GM06990 (cell line): ENCODE results near the gene SELPLG.

Source experiments
- DNase-seq: peaks from one replicate; pipeline ENCODE4 v3.0.0-alpha.2; 2011; ENCODE audit not compliant: insufficient read length; ENCODE audit errors: extremely low read depth
- H3K27me3 ChIP-seq: replicated peaks from 2 replicates; pipeline ENCODE4 v1.6.0; 2011; ENCODE audit warnings: low read length; ENCODE audit not compliant: control insufficient read depth, insufficient read depth
- H3K36me3 ChIP-seq: 2 replicates; pipeline ENCODE4 v1.5.1; 2011; ENCODE audit warnings: low read length; ENCODE audit not compliant: control insufficient read depth, insufficient read depth
- H3K4me3 ChIP-seq: replicated peaks from 2 replicates; pipeline ENCODE4 v1.5.1; 2011; ENCODE audit warnings: low read depth, mild to moderate bottlenecking, control low read depth, low read length
- TF ChIP-seq, protein P1 (sequence below): IDR thresholded peaks from 2 replicates; pipeline ENCODE4 v1.5.1; 2011; ENCODE audit warnings: low read length, control low read depth, mild to moderate bottlenecking, inconsistent platforms; ENCODE audit not compliant: insufficient read depth, poor library complexity, severe bottlenecking

Gene SELPLG

DNA sequence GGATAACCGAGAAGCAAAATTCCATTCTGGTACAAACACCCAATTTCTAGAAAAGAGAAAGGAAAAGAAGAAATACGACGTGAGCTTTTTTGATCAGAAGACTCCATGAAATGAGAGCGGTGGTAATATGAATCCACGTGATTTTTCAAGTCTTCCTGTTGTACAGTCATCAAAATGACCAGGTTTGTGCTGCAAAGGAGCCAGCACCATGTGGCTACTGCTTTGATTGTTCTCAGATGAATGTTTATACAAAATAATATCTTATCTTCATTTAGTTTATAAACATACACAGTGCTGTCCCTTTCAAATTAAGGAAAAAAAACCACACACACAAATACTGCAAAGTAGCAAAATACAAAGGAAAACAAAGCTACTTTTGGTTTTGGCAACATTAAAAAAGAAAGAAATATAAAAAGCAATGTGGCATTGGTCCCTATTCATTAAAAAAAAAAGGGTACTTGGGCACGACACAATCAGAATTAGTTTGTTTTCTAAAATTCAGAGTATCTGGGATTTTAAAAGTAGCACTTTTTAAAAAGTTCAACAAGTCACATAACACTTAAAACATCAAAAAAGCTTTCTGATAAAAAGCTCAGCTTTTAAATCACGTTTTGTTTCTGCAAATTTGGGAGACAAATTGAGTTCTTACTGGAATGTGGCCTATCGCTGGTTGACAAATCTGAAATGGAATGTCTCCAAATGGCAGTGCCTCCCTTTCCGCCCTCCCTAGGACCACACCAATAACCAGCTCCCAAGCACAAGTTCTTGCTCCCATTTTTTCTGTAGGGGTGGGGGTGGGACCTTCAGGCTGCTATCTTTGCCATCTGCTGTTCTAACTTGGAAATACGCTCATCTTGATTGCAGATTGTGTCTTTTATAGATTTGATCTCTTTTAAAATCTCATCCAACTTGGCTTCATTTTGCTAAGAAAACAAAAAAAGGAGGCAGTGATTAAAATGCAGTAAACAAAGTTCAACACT lies 13.2 kb upstream of the SELPLG start:
- TF ChIP-seq, protein P1, sequence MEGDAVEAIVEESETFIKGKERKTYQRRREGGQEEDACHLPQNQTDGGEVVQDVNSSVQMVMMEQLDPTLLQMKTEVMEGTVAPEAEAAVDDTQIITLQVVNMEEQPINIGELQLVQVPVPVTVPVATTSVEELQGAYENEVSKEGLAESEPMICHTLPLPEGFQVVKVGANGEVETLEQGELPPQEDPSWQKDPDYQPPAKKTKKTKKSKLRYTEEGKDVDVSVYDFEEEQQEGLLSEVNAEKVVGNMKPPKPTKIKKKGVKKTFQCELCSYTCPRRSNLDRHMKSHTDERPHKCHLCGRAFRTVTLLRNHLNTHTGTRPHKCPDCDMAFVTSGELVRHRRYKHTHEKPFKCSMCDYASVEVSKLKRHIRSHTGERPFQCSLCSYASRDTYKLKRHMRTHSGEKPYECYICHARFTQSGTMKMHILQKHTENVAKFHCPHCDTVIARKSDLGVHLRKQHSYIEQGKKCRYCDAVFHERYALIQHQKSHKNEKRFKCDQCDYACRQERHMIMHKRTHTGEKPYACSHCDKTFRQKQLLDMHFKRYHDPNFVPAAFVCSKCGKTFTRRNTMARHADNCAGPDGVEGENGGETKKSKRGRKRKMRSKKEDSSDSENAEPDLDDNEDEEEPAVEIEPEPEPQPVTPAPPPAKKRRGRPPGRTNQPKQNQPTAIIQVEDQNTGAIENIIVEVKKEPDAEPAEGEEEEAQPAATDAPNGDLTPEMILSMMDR = no peak
- no peaks in the 10 kb centered on the region for H3K27me3 ChIP-seq
- DNase-seq = no peak
- no peak overlapping the region for H3K4me3 ChIP-seq
- H3K36me3 ChIP-seq = peaks cover 19% of the 10 kb centered on the region

DNA sequence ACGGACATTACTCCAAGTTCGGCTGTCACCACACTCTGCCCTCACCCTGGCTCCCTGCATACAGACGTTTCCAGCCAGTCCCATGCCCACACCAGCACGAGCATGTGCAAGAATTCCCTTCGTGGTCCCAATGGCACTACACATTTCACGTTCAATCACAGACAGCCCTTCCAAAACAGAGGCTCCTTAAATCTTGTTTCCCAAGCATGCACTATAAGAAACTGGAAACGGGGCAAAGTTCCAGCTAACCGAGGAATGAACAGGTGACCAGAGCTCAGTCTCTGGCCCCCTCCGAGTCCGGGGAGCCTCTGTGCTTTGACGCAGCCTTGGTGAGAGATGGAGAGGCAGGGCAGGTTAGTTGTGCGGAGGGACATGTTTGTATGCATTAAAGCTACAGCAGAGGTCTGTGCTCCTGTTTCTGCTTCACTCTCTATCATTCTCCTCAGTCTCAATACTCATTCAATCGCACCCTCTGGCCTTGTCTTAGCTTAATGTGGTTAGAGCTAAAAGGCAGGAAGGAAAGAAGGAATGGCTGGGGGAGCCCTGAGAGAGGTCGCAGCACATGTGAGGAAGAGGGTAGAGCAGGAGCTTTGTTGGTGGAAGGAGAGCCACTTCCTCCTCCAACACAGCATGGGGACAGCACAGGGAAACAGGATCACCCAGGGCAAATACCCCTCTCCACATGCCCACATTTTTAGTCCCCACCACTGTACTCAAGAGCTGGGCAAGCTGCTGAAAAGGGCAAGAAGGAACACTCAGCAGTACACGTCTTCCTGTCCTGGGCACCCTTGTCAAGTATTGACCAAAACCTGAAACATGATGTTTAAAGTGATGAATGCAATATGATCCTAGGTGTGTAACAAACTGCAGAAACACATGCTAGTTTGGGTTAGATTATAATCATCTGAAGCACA lies 12.2 kb upstream of the SELPLG start:
- no peak for DNase-seq
- no peak overlapping the region for H3K4me3 ChIP-seq
- TF ChIP-seq, protein P1 = no peak
- H3K27me3 ChIP-seq = no peaks in the 10 kb centered on the region
- peaks cover 15% of the 10 kb centered on the region for H3K36me3 ChIP-seq

DNA sequence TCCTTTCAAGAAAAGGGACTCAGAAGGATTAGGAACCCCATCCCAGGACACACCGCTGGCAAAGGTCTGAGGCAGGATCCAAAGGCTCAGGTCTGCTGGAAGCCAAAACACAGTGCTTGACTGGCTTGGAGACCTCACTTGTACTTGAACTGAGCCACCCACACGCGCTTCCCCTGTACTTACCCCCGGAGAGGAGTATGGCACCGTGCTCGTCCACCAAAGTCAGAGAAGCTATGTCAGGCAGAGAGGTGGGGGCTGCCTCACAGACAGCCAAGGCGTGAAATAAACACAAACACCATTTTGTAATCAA lies 11.1 kb upstream of the SELPLG start:
- DNase-seq = no peak
- Histone ChIP-seq H3K36me3 (peaks cover 14% of the 10 kb centered on the region), H3K27me3 (no peaks in the 10 kb centered on the region), H3K4me3 (no peak overlapping the region)
- TF ChIP-seq, protein P1 = no peak

DNA sequence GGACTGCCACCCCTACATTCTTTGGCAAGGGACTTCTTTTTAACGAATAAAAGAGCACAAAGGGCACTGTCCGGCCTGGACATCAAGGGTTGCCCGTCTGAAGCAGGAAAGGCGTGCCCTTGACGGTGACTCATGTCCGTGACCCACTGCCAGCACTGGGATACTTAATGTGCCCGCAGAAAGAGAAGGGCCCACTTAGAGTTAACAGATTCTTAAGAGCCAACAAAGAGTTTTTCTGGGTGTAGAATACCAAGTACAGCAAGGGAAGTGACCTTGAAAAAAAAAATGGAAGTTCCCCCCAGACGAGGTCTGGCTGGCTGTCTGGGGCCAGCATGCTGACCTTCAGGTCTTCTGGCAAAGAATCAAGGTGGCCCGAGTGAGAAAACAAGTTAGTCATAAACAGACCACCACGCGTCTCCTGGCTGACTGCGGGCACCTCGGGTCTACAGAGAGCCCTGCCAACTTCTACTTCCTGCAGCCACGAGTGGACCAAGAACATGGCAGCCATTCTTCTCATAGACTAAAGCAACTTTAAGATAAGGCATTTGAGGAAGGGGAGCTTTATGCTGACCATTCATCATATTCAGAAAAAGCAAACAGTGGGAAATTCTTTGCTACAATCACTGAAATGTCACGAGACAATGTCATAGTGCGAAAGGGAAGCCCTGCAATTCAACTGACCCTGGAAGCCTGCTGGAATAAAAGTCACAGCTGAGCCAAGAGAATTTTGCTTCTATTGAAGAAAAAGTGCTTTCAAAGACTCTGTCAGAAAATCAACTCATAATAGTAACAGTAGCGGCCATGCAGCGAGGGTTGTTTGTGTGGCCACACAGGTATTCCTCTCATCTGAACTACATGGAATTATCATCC lies 10.5 kb upstream of the SELPLG start:
- no peak overlapping the region for H3K4me3 ChIP-seq
- no peak for DNase-seq
- peaks cover 14% of the 10 kb centered on the region for H3K36me3 ChIP-seq
- H3K27me3 ChIP-seq = no peaks in the 10 kb centered on the region
- TF ChIP-seq, protein P1 = no peak

DNA sequence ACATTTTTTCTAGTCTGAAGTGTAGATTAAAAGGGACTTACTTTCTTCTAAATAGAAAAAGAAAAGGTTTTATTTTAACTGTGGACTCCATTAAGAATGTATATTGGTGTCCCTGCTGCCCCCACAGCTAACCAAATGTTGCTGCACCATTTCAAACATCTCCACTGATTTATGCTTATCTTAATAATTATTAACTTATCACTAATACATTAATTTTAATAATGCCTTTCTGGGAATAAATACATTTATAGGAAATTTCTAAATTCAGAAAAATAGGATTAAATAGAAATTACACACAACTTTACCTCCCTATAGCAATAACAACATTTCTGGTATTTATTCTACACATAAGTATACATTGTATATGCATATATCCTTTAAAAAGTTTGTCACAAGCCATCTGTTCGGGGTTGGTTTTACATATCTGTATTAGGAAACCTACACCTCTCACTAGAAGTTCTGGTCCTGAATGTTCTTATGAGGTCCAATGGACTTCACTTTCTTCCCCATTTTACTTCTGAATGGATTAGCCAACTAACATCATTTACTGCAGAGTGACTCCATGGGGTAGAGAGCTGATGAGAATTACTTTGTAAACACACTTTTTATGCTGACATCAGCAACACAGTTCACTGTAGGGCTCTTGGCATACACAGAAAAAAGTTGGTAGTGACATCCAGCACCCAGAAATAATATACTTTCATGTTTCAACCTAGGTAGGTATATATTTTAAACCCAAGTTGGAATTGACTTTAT lies 9.4 kb upstream of the SELPLG start:
- no peak for DNase-seq
- TF ChIP-seq, protein P1 = no peak
- H3K4me3 ChIP-seq = no peak overlapping the region

More for the DNA sequence above, 9.4 kb upstream of the SELPLG start:
- H3K36me3 ChIP-seq = peaks cover 11% of the 10 kb centered on the region
- H3K27me3 ChIP-seq = no peaks in the 10 kb centered on the region
